ENCODE data around the gene PCDH8.
A peak's percentile ranks its signal among the peaks of the same experiment; 100 is the strongest.

PCDH8 gene, protein sequence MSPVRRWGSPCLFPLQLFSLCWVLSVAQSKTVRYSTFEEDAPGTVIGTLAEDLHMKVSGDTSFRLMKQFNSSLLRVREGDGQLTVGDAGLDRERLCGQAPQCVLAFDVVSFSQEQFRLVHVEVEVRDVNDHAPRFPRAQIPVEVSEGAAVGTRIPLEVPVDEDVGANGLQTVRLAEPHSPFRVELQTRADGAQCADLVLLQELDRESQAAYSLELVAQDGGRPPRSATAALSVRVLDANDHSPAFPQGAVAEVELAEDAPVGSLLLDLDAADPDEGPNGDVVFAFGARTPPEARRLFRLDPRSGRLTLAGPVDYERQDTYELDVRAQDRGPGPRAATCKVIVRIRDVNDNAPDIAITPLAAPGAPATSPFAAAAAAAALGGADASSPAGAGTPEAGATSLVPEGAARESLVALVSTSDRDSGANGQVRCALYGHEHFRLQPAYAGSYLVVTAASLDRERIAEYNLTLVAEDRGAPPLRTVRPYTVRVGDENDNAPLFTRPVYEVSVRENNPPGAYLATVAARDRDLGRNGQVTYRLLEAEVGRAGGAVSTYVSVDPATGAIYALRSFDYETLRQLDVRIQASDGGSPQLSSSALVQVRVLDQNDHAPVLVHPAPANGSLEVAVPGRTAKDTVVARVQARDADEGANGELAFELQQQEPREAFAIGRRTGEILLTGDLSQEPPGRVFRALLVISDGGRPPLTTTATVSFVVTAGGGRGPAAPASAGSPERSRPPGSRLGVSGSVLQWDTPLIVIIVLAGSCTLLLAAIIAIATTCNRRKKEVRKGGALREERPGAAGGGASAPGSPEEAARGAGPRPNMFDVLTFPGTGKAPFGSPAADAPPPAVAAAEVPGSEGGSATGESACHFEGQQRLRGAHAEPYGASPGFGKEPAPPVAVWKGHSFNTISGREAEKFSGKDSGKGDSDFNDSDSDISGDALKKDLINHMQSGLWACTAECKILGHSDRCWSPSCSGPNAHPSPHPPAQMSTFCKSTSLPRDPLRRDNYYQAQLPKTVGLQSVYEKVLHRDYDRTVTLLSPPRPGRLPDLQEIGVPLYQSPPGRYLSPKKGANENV

DNA sequence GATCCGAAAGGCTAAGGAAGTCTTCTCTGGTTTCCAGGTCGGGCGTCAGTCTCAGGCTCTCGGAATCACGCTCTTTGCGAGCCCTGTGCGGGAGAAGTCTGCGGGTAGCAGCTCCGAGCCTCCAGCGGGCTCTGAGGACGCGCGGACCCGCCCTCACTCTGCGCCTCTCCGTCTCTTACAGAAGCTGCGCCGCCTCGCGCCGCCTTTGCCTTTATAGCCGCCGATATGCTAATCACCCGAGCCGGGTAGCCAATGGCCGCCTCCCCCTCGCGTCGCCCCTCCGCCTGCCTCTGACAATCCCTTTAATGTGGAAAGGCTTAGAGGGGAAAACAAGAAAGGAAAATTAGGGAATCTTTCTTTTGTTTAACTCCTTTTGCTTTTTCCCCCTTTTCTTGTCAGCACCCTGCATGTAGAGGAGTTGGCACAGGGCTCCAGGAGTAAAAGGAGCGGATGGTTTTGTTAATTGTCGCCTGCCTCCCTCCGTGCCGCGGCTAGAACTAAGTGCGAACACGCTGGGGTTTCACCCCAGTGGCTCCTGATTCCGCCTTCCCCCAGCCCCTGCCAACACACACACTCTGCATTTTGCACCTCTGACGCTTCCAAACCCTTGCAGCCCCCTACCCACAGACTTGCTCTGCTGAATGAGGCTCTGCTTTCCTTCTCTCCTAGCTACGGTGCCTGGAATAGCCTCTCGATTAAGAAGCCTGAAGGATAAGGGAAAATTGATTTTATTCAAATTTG is at the start of gene PCDH8:
TSS of gene PCDH8 (minus strand) at position 186 of the 741 bp plus-strand sequence. CDS start 204 bp downstream, outside the sequence.
- DNase-seq, result no peak

DNA sequence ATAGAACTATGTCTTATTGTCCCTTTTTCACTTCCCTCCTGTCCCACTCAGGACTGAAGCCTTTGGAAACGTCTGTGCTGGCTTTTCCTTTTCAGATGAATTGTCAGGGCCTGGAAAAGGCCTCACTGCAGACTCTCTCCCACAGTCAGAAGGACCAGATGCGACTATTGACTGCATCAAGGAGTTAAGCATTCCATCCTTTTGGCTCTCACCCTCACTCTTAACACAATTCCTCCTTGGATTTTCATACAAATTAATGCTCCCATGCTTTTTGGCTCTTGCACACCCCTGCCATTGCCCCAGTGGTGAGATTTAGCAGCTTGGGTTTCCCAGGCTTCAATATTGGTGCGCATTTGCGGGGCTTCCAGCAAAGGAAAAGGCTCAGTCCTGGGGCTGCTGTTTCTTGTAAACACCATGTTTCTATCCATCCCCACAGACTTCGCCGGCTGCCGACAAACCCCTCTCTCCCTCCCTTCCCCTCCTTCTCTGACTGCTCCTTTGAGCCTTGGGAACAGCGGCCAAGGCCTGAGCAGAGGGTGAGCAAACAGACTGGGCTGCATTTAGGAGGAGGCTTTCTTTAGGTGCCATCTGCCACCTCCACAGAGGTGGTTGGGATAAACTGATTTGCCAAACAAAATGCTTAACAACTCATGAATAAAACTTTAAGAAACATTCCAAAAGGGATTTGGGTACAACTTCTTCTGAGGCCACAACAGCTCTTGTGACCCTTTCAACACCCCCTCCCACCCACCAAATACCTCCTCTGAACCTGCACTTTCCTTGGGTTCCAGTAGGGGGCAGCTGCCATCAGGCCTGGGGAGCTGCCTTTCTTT is 48.6 kb upstream of the PCDH8 start:
- peak; percentile 38 to 64 (median 59) for DNase-seq

DNA sequence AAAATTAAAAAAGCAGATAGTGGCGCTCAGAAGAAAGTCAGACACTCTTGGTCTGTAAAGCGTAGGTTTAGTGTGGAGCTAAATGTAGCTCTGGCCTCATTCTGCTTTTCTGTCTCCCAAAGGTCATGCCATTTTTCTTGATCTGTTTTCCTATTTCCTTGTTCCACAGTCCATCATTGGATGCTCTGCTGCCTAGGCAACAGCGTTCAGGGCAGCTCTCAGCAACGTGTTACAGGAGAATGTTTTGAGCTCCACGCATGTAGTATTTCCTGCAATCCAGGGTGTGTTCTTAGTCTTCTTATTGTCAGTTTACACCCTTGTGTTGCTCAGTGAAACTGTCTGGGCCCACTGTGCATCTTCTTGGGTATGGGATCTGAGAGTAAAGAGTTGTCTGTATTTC is 46.0 kb upstream of the PCDH8 start:
- no peak for DNase-seq

DNA sequence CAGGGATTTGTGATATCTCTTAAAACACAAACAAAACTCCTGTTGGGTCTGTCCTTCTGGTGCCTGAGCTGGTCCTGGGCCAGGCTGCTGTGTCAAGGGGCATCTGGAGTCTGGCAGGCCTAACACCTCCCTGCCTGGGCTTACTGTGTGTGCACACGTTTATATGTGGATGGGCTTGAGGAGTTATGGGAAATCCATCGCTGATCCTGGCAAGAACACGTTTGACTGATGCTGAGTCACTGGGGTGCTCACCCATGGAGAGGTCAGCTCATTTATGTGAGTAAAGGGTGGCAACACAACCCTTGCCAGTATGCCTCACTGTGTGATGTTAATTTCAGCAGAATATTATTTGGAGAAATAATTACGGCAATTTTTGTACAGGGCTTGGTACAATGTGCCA is 44.5 kb upstream of the PCDH8 start:
- no peak for DNase-seq

DNA sequence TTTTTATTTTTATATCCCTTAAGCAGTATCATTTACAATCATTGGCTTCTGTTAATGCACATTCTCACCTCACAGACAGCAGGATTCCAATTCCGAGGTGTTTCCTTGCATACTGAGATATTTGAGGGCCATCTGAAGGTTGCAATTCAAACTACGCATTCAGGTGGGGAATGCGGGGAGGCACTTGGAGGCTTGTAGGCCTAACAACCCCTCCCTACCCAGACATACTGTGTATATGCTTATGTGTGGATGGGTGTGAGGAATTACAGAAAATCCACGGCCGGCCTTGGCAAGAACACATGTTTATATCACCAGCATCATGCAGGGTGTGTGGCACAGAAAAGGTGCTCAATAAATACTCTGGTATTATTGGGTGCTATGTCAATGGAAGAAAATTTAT is 43.3 kb upstream of the PCDH8 start:
- DNase-seq, result no peak

DNA sequence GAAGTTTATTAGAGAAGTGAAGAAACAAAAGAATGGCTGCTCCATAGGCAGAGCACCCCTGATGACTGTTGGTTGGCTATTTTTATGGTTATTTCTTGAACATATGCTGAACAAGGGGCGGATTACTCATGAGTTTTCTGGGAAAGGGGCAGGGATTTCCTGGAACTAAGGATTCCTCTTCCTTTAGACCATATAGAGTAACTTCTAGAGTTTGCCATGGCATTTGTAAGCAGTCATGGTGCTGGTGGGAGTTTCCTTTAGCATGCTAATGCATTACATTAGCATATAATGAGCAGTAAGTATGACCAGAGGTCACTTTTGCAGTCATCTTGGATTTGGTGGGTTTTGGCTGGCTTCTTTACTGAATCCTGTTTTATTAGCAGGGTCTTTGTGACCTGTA is 38.7 kb upstream of the PCDH8 start:
- DNase-seq, result peak in 1 of 3 donors; percentile 36

DNA sequence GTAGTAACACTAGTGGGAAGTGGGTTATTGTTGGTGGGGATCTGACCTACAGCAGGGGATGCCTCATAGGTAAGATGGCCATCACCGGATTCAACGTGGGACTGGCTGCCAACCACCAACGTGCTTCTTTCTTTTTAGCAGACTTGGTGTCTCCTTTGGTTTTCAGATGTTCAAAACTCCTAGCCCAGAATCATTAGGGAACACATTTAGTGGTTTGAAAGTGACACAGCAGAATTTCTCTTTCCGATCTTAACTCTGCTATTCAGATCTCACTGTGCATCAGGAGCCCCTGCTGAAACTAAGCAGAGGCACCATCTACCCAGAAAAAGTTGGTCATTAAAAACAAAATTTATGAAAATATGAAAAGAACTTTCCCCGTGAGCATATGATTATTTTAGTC is 36.7 kb upstream of the PCDH8 start:
- DNase-seq, result no peak

DNA sequence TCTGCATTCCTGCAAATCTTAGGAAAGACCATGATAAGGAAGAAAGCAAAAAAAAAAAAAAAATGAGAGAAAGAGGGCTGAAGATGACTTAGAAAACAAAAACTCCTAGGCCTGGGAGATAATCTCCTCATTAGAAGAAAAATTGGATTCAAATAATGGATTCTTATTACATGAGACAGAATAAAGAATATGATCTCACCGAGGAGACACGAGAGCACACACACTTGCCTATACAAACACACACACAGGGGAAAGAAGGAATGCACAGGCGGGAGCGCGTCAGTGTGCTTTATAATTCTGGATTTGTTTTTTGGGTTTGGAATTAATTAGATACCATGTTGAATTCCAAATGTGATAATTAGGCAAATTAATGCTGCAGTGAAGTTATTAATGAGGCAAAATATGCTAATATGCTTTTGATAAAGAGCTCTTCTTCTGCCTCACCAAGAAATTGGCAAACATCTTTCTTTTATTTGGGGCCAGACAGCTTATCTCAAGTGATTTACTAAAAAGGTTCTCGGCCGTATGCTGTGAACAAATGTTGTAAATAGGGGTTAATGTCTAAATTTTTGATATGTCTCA is 36.1 kb upstream of the PCDH8 start:
- no peak for DNase-seq

DNA sequence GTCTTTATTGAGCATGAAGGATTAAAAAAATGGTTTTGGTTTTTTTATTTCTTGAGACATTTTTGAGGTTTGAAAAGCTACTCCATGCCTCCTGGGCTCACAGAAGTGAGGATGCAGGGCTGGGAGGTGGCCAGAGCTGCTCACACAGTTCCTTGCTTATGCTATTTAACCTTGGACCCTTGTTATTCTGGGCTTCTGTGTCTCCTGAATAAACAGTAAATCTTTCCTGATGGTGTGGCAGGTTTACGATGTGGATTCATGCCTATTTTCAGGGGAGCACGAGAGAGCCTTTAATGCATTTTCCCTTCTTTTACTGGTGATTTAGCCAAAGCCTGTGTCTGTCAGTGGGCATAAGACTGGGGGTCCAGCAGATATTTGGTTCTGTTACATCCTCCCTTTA is 34.3 kb upstream of the PCDH8 start:
- no peak for DNase-seq

DNA sequence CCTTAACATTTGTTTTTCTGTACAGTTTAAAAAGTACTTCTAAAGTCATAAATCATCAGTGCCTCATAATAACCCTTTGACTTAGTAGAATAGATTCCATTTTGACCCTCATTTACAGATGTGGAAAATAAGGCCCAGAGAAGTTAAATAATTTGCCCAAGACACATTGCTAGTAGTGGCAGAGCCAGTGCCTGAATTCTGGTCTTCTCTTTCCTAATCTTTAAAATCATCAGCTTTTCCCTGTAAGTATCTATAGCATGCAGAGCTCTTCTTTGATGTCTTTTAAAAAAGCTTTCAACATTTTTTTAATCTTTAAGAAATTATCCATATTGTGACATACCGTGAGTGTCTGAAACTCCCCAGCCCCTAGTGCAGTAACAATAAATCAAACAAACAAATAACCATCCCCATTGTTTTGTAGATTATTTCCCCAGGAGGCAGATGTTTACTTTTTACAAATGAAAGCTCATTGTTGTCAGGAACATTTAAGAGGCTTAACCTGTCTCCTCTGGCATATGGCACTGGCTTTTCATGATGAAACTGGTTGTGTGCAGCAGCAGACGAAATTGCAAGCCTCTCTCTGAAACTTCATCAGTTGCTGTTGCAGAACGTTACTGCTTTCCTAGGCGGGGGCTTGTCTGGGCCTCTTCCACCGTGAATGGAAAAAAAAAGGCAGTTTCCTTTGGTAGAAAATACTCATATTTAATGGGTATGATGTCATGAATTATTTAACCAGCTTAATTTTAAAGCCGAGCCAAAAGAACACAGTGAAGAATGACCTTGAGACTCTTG is 31.7 kb upstream of the PCDH8 start:
- no peak for DNase-seq

DNA sequence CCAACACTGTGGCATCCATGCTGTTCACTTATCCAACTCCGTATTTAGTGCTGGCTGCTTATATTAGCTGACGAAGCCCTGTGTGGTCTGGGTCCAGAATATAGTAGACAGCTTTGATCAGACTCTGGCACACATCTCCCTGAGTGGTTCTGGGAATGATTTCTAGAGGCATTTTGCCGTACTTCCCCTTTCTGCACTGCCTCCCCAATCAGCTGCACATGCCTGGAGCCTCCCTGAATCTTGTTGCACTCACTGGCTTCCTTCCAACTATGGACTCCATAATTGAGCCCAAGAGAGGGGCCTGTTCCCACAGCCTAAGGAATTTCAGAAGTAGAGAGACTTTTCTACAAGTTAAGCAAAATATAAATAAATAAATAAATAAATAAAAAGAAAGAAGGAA is 30.4 kb upstream of the PCDH8 start:
- peak in 1 of 3 donors; percentile 3 for DNase-seq

DNA sequence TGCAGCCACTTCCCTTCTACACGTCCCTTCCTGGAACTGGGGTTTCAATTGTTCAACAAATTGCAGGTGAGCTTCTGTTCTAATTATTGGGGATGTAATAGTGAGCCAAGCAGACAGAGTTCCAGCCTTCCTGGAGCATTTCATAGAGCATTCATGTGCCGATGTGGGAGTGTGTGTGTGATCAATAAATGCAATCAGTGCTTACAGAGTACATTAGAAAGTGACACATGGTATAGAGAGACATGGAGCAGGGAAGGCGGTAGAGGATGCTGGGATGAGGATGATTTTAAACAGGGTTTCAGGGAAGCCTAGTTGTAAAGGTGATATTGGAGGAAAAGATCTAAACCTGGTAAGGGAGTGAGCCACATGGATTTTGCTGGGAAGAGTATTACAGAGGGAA is 21.7 kb upstream of the PCDH8 start:
- no peak for DNase-seq

DNA sequence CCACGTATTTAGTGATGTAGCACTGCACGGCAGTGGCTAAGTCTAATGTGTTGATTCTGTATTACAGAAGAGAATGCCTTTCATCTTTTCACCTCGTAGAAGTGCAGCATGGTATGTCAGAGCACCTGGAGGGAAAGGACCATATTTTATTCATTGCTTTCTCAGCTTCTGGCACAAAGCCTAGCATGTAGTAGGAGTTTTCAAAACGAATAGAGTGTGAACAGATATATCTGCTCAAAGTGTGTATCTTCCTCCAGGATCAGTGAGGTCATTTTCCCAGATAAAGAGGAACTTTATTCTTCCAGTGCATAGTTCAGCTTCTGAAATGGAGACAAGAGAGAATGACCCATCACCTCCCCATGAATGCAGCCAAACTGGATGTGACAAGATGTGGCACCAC is 21.2 kb upstream of the PCDH8 start:
- DNase-seq, result no peak

DNA sequence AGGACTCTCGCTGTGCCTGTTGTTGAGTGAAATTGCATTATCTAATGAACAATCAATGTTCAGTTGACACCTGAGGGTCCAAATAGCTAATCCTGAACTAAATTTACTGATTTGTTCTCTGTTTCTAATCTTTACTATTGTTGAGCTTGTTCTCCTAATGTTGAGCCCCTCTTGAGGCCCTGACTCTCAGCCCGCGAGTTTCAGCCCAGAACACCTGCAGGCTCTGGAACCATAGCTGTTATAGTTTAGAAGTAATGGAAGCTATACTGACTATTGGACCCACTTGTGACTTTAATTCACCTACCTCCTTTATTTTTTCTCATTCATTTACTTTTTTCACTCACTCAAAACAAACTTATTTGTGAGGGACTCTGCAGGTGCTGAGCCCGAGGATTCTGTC is 20.6 kb upstream of the PCDH8 start:
- no peak for DNase-seq

DNA sequence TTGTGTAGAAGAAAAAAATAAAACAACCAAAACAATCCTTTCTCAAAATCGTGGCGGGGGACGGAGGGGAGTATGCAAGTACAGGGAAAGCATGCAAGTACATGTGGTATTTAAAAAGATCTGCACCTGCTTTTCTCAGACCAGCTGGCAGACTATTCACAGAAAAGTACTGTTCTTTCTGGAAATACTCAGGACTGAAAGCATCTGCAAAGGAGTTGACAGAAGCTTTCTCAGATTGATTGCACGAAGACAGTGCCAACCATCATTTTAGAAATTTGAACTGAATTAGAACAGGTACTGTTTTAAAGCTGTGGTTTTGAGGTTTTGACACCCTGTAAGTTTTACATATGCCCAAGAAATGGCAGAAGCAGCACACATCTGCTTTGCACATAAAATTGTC is 19.8 kb upstream of the PCDH8 start:
- DNase-seq, result no peak

DNA sequence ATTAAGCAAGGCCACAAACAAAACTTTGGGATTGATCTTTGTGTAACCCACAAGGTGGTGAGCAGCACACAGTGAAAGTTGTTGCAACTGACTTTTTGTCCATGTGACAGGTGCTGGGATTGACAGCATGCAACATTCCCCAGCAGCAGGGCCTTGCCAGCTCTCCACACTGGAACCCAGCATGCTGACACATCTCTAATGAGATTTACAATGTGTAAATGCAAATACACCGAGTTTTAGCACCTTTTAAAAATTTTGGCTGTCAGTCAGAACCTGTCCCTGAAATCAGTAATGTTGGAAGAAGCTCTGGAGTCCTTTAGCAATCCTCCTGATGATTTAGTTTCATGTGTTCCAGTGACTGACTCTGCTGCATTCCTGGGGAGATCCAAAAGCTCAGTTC is 16.5 kb upstream of the PCDH8 start:
- no peak for DNase-seq

DNA sequence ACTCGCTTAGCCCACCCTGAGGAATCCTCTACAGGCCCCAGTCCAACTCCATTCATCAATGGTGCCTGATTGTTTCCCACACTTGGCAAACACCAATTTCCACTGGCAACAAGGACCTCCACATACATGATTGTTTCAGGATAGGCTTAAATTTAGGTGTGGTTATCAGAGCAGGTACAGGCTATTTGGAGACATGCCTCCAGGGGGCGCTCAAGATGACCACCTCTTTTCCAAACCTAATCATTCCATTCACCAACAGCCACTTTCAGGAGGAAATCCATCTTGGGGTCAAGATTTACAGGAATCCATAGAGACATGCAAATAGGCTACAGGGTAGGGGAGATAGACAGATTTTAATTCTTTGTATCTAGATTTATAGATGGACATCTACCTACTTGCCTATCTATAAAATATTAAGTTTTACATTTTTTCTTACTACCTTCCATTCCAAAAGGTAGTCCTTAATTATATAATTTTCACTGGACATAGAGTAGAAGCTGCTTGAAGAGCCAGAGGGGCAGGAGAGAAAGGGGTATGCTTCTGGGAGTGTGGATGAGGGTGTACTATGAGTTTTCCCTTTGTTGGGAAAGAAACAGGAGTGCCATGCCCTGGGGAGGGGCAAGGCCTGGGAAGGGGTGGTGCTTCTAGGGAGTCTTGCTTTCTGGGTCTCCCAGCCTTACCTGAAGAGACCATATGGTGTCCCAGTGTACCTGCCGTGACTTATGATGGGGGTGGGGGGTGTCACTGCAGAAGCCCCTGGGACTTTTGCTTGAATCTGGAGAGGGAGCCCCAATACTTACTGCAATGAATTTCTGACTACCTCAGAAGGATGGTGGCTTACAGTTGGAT is 14.1 kb upstream of the PCDH8 start:
- peak; percentile 41 to 58 (median 43) for DNase-seq

DNA sequence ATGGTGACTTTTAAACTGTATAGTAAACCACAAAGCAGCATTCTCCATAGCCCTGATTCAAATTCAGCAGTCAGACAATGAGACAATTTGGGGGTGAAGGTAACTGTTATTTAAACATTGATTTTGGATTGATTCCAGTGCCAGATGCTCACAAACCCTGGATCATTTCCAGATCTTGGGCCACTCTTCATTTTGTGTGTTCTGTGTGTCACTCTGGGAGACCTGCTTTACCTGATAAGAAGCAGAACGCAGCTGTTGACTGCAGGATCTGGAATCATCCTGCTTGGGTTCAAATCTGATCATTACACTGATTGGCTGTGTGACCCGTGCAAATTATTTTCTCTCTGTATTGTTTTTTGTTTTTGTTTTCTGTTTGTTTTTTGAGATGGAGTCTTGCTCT is 4.0 kb upstream of the PCDH8 start:
- DNase-seq, result no peak

DNA sequence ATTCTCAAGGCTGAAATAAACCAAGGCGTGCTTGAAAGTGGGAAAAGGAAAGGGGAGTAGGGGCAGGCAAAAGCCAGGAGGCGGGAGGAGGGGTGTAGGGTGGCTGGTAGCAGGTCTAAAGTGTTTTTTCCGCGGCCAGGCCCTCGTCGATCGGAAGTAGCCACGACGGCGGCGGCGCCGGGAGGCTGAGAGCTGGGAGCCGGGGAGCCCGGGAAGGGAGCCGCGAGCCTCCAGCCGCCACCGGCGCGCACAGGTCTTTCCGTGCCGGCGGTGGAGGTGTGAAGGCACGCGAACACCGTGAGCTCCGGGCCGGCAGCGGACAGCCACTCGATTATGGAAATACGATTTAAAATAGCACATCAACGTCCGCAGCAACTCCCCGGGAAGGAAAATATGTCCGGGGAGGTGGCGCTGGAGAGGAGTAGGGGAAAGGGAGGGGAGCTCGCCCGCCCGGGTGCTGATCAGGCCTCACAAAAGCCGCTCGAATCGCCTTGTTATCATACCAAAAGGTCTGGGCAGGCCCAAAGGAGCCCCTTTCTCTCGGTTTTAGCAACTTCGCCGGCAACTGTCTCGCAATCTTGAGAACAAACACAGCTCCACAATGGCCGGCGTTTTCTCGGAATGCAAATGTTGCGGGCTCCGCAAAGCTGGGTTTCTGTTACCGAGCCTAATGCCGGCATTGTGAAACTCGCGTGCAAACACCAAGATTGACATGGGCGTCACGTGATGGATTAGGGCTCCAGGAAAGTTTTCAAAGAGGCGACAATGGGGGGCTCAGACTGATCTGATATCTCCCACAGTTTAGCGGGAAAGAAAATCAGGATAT is 2.9 kb upstream of the PCDH8 start:
- peak; percentile 19 to 27 (median 20) for DNase-seq

Measured in suppressor macrophage treated with lipopolysaccharide for 1 hour (primary cell).